HepG2 (cell line): ENCODE results near the gene APOC3. TPM values are rescaled to one million over a fixed set of nuclear protein-coding genes. Genes with fewer than 3 reads are reported as not detected.

Experiments
- ARNT ChIP-seq: fragments of 450-650 bp; IDR thresholded peaks from 2 replicates; pipeline ENCODE4 v1.6.1; 2017
- HHEX ChIP-seq: IDR thresholded peaks from 2 replicates; pipeline ENCODE4 v1.6.1; 2016; ENCODE audit warnings: control low read depth
- KAT7 ChIP-seq: IDR thresholded peaks from 2 replicates; pipeline ENCODE4 v1.6.1; 2018; ENCODE audit warnings: borderline replicate concordance, missing compliant biosample characterization
- NR2F1 ChIP-seq, 2 experiments: fragments of 450-650 bp in 1 of 2; formaldehyde crosslinking in 1 of 2; IDR thresholded peaks; 2 replicates each; pipeline versions ENCODE4 v1.5.0 to v1.6.1; 2016 to 2020; ENCODE audit warnings: mild to moderate bottlenecking in 1 of 2, missing compliant biosample characterization in 1 of 2, missing genetic modification reagents in 1 of 2, moderate library complexity in 1 of 2
- PCBP1 ChIP-seq: fragments of 200-400 bp; formaldehyde crosslinking; IDR thresholded peaks from 2 replicates; pipeline ENCODE4 v1.6.1; 2017; ENCODE audit warnings: mild to moderate bottlenecking, low read depth, low read length, borderline replicate concordance
- RFXANK ChIP-seq: IDR thresholded peaks from 2 replicates; pipeline ENCODE4 v1.6.1; 2016
- TEAD2 ChIP-seq: sonication (generic); formaldehyde crosslinking; IDR thresholded peaks from 2 replicates; pipeline ENCODE4 v1.9.0; 2021; ENCODE audit warnings: missing genetic modification reagents
- ZNF780A ChIP-seq: sonication (generic); formaldehyde crosslinking; IDR thresholded peaks from 2 replicates; pipeline ENCODE4 v1.8.0; 2022; ENCODE audit warnings: mild to moderate bottlenecking, missing genetic modification reagents, moderate library complexity
- polyA plus RNA-seq, 8 experiments: library from polyadenylated mRNA; depleted of rRNA in 3 of 8; stranded (reverse) in 7 of 8; unstranded in 1 of 8; fragments of >200 nt; fragmentation: Illumina TruSeq in 4 of 8; extraction: Trizol in 4 of 8; gene quantifications; 2 replicates each; pipeline versions ENCODE4 v1.2.1 to v1.2.3, GENCODE V29; 2011 to 2016; ENCODE audit warnings: low read depth in 4 of 8, missing spikeins in 1 of 8, mixed read lengths in 1 of 8; ENCODE audit not compliant: insufficient read depth in 1 of 8
- total RNA-seq, 5 experiments: library from RNA; depleted of rRNA; stranded (reverse); fragments of >200 nt; fragmentation: Illumina TruSeq; extraction: Trizol; gene quantifications; 2 replicates each; pipeline ENCODE4 v1.2.3, GENCODE V29; 2016; ENCODE audit warnings: low read depth in 1 of 5
- TF ChIP-seq, protein P1 (sequence below): sonication (generic); formaldehyde crosslinking; IDR thresholded peaks from 2 replicates; pipeline ENCODE4 v1.9.0; 2021; ENCODE audit warnings: mild to moderate bottlenecking, missing genetic modification reagents
- TF ChIP-seq, protein P2 (sequence below): sonication (generic); formaldehyde crosslinking; IDR thresholded peaks from 2 replicates; pipeline ENCODE4 v1.4.0; 2020; ENCODE audit warnings: mild to moderate bottlenecking, missing genetic modification reagents
- TF ChIP-seq, protein P3 (sequence below): sonication (generic); formaldehyde crosslinking; IDR thresholded peaks from 2 replicates; pipeline ENCODE4 v1.4.0; 2020; ENCODE audit warnings: missing genetic modification reagents
- TF ChIP-seq, protein P4 (sequence below): sonication (generic); formaldehyde crosslinking; IDR thresholded peaks from 2 replicates; pipeline ENCODE4 v1.4.0; 2020; ENCODE audit warnings: missing genetic modification reagents, mild to moderate bottlenecking, borderline replicate concordance
- TF ChIP-seq, protein P5 (sequence below): sonication (generic); formaldehyde crosslinking; IDR thresholded peaks from 2 replicates; pipeline ENCODE4 v1.5.0; 2020; ENCODE audit warnings: mild to moderate bottlenecking, missing genetic modification reagents

The APOC3 gene
- total and polyA plus RNA-seq, 2 of the 13 experiments (the other 11 are each of a cell fraction or from before 2014, with no cell fraction given), result 314 to 687 TPM

DNA sequence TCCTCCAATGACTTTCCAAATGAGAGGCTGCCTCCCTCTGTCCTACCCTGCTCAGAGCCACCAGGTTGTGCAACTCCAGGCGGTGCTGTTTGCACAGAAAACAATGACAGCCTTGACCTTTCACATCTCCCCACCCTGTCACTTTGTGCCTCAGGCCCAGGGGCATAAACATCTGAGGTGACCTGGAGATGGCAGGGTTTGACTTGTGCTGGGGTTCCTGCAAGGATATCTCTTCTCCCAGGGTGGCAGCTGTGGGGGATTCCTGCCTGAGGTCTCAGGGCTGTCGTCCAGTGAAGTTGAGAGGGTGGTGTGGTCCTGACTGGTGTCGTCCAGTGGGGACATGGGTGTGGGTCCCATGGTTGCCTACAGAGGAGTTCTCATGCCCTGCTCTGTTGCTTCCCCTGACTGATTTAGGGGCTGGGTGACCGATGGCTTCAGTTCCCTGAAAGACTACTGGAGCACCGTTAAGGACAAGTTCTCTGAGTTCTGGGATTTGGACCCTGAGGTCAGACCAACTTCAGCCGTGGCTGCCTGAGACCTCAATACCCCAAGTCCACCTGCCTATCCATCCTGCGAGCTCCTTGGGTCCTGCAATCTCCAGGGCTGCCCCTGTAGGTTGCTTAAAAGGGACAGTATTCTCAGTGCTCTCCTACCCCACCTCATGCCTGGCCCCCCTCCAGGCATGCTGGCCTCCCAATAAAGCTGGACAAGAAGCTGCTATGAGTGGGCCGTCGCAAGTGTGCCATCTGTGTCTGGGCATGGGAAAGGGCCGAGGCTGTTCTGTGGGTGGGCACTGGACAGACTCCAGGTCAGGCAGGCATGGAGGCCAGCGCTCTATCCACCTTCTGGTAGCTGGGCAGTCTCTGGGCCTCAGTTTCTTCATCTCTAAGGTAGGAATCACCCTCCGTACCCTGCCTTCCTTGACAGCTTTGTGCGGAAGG, 2.9 kb downstream of the APOC3 start (continued):
- TF ChIP-seq, protein P1, sequence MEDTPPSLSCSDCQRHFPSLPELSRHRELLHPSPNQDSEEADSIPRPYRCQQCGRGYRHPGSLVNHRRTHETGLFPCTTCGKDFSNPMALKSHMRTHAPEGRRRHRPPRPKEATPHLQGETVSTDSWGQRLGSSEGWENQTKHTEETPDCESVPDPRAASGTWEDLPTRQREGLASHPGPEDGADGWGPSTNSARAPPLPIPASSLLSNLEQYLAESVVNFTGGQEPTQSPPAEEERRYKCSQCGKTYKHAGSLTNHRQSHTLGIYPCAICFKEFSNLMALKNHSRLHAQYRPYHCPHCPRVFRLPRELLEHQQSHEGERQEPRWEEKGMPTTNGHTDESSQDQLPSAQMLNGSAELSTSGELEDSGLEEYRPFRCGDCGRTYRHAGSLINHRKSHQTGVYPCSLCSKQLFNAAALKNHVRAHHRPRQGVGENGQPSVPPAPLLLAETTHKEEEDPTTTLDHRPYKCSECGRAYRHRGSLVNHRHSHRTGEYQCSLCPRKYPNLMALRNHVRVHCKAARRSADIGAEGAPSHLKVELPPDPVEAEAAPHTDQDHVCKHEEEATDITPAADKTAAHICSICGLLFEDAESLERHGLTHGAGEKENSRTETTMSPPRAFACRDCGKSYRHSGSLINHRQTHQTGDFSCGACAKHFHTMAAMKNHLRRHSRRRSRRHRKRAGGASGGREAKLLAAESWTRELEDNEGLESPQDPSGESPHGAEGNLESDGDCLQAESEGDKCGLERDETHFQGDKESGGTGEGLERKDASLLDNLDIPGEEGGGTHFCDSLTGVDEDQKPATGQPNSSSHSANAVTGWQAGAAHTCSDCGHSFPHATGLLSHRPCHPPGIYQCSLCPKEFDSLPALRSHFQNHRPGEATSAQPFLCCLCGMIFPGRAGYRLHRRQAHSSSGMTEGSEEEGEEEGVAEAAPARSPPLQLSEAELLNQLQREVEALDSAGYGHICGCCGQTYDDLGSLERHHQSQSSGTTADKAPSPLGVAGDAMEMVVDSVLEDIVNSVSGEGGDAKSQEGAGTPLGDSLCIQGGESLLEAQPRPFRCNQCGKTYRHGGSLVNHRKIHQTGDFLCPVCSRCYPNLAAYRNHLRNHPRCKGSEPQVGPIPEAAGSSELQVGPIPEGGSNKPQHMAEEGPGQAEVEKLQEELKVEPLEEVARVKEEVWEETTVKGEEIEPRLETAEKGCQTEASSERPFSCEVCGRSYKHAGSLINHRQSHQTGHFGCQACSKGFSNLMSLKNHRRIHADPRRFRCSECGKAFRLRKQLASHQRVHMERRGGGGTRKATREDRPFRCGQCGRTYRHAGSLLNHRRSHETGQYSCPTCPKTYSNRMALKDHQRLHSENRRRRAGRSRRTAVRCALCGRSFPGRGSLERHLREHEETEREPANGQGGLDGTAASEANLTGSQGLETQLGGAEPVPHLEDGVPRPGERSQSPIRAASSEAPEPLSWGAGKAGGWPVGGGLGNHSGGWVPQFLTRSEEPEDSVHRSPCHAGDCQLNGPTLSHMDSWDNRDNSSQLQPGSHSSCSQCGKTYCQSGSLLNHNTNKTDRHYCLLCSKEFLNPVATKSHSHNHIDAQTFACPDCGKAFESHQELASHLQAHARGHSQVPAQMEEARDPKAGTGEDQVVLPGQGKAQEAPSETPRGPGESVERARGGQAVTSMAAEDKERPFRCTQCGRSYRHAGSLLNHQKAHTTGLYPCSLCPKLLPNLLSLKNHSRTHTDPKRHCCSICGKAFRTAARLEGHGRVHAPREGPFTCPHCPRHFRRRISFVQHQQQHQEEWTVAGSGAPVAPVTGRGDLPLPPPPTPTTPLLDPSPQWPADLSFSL, result no peak
- no peak for TF ChIP-seq ARNT
- TF ChIP-seq PCBP1, result no peak
- TF ChIP-seq, protein P2, sequence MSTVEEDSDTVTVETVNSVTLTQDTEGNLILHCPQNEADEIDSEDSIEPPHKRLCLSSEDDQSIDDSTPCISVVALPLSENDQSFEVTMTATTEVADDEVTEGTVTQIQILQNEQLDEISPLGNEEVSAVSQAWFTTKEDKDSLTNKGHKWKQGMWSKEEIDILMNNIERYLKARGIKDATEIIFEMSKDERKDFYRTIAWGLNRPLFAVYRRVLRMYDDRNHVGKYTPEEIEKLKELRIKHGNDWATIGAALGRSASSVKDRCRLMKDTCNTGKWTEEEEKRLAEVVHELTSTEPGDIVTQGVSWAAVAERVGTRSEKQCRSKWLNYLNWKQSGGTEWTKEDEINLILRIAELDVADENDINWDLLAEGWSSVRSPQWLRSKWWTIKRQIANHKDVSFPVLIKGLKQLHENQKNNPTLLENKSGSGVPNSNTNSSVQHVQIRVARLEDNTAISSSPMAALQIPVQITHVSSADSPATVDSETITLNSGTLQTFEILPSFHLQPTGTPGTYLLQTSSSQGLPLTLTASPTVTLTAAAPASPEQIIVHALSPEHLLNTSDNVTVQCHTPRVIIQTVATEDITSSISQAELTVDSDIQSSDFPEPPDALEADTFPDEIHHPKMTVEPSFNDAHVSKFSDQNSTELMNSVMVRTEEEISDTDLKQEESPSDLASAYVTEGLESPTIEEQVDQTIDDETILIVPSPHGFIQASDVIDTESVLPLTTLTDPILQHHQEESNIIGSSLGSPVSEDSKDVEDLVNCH (CRISPR knock-in tag), result 0 out of 2 replicates have a peak, but pooled peaks have one; percentile 30
- peak; percentile 80 for TF ChIP-seq HHEX (CRISPR knock-in tag)
- TF ChIP-seq ZNF780A, result peak; percentile 68; the same call in 1 of the 2 replicates
- peak; percentile 99 to 100 for TF ChIP-seq NR2F1 (CRISPR knock-in tag; IDR thresholded peaks at IDR 0.05)
- peak; percentile 77; the same call in 1 of the 2 replicates for TF ChIP-seq RFXANK (CRISPR knock-in tag)
- TF ChIP-seq, protein P3, sequence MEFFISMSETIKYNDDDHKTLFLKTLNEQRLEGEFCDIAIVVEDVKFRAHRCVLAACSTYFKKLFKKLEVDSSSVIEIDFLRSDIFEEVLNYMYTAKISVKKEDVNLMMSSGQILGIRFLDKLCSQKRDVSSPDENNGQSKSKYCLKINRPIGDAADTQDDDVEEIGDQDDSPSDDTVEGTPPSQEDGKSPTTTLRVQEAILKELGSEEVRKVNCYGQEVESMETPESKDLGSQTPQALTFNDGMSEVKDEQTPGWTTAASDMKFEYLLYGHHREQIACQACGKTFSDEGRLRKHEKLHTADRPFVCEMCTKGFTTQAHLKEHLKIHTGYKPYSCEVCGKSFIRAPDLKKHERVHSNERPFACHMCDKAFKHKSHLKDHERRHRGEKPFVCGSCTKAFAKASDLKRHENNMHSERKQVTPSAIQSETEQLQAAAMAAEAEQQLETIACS (CRISPR knock-in tag), result peak; percentile 23; the same call in 1 of the 2 replicates
- peak; percentile 73; the same call in 1 of the 2 replicates for TF ChIP-seq KAT7
- no peak for TF ChIP-seq TEAD2 (CRISPR knock-in tag)
- TF ChIP-seq, protein P4, sequence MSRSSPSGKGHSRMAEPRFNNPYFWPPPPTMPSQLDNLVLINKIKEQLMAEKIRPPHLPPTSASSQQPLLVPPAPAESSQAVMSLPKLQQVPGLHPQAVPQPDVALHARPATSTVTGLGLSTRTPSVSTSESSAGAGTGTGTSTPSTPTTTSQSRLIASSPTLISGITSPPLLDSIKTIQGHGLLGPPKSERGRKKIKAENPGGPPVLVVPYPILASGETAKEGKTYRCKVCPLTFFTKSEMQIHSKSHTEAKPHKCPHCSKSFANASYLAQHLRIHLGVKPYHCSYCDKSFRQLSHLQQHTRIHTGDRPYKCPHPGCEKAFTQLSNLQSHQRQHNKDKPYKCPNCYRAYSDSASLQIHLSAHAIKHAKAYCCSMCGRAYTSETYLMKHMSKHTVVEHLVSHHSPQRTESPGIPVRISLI (CRISPR knock-in tag), result peak; percentile 48; the same call in 1 of the 2 replicates
- TF ChIP-seq, protein P5, sequence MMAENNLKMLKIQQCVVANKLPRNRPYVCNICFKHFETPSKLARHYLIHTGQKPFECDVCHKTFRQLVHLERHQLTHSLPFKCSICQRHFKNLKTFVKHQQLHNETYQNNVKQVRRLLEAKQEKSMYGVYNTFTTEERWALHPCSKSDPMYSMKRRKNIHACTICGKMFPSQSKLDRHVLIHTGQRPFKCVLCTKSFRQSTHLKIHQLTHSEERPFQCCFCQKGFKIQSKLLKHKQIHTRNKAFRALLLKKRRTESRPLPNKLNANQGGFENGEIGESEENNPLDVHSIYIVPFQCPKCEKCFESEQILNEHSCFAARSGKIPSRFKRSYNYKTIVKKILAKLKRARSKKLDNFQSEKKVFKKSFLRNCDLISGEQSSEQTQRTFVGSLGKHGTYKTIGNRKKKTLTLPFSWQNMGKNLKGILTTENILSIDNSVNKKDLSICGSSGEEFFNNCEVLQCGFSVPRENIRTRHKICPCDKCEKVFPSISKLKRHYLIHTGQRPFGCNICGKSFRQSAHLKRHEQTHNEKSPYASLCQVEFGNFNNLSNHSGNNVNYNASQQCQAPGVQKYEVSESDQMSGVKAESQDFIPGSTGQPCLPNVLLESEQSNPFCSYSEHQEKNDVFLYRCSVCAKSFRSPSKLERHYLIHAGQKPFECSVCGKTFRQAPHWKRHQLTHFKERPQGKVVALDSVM, result peak; percentile 95
